IMR-90 (cell line): Measurements from ENCODE around the gene IGF1R. TPM values are rescaled to one million over a fixed set of nuclear protein-coding genes. Genes with fewer than 3 reads are reported as not detected.

Experiments
- ATAC-seq: fragments of 200-7000 bp; cut with Tn5 transposase; 2 replicates; pipeline ENCODE4 v1.9.1; 2020; ENCODE audit warnings: low read depth, mild to moderate bottlenecking, moderate library complexity
- BruUV-seq: library from RNA; stranded (reverse); fragments of 400-500 nt; replicated peaks from 2 replicates; lab custom pipeline; 2021; lab: Mats Ljungman, UMichigan
- CTCF ChIA-PET: fragments of 300-600 bp; formaldehyde crosslinking; extraction: SDS; loops from one replicate; lab custom pipeline; 2021; ENCODE audit warnings: antibody characterized with exemption; lab: Yijun Ruan, JAX
- POLR2A ChIA-PET: fragments of 300-600 bp; sonication (Branson Sonifier 250); formaldehyde crosslinking; loops from one replicate; lab custom pipeline; 2022; ENCODE audit warnings: antibody characterized with exemption; ENCODE audit not compliant: unreplicated experiment; lab: Charles Lee
- DNase-seq: peaks from one replicate; pipeline ENCODE4 v3.0.0; 2013
- H2AFZ ChIP-seq: replicated peaks from 2 replicates; pipeline ENCODE3; 2013; ENCODE audit warnings: low read length, mild to moderate bottlenecking; ENCODE audit not compliant: poor library complexity
- H2AK5ac ChIP-seq: 2 replicates; pipeline ENCODE4 v1.6.1; 2013; ENCODE audit warnings: low read depth, low read length, inconsistent platforms
- H2AK9ac ChIP-seq: replicated peaks from 2 replicates; pipeline ENCODE3; 2013; ENCODE audit warnings: mild to moderate bottlenecking, low read depth, low read length, moderate library complexity; ENCODE audit not compliant: poor library complexity
- H2BK120ac ChIP-seq: 2 replicates; pipeline ENCODE4 v1.6.1; 2013; ENCODE audit warnings: low read depth, low read length, inconsistent platforms
- H2BK15ac ChIP-seq: 3 replicates; pipeline ENCODE4 v1.6.1; 2013; ENCODE audit warnings: low read depth, low read length, inconsistent platforms
- H2BK20ac ChIP-seq: 2 replicates; pipeline ENCODE4 v1.6.1; 2013; ENCODE audit warnings: low read depth, mild to moderate bottlenecking, inconsistent platforms, low read length, moderate library complexity
- H2BK5ac ChIP-seq: 2 replicates; pipeline ENCODE4 v1.6.1; 2013; ENCODE audit warnings: mild to moderate bottlenecking, low read depth, low read length, inconsistent platforms; ENCODE audit not compliant: poor library complexity, severe bottlenecking
- H3K14ac ChIP-seq: replicated peaks from 2 replicates; pipeline ENCODE4 v1.6.1; 2013; ENCODE audit warnings: low read depth, low read length, inconsistent platforms
- H3K18ac ChIP-seq: 2 replicates; pipeline ENCODE4 v1.6.1; 2013; ENCODE audit warnings: low read depth, low read length, control low read depth
- H3K23ac ChIP-seq: 2 replicates; pipeline ENCODE4 v1.6.1; 2013; ENCODE audit warnings: low read depth, low read length, inconsistent platforms
- H3K27ac ChIP-seq: 2 replicates; pipeline ENCODE4 v1.5.1; 2013; ENCODE audit warnings: mild to moderate bottlenecking, control low read depth, low read length; ENCODE audit not compliant: insufficient read depth
- H3K27me3 ChIP-seq: 2 replicates; pipeline ENCODE4 v1.6.1; 2013; ENCODE audit warnings: low read length; ENCODE audit not compliant: control insufficient read depth, insufficient read depth
- H3K36me3 ChIP-seq: 2 replicates; pipeline ENCODE4 v1.6.1; 2013; ENCODE audit warnings: low read length, mixed read lengths; ENCODE audit not compliant: control insufficient read depth, insufficient read depth
- H3K4ac ChIP-seq: 2 replicates; pipeline ENCODE4 v1.6.1; 2013; ENCODE audit warnings: low read depth, low read length, inconsistent platforms
- H3K4me1 ChIP-seq: 2 replicates; pipeline ENCODE4 v1.6.1; 2013; ENCODE audit warnings: low read length, mixed read lengths; ENCODE audit not compliant: control insufficient read depth, insufficient read depth
- H3K4me2 ChIP-seq: 2 replicates; pipeline ENCODE4 v1.6.1; 2013; ENCODE audit warnings: low read depth, mild to moderate bottlenecking, control low read depth, low read length, moderate library complexity
- H3K4me3 ChIP-seq: 2 replicates; pipeline ENCODE4 v1.5.1; 2013; ENCODE audit warnings: low read depth, mild to moderate bottlenecking, control low read depth, low read length, moderate library complexity; ENCODE audit not compliant: insufficient read depth
- H3K56ac ChIP-seq: 2 replicates; pipeline ENCODE4 v1.6.1; 2013; ENCODE audit warnings: low read length, inconsistent platforms; ENCODE audit not compliant: insufficient read depth; ENCODE audit errors: extremely low read depth
- H3K79me1 ChIP-seq, 2 experiments: 2 replicates each; pipeline ENCODE4 v1.6.1; 2013; ENCODE audit warnings: low read length in 2 of 2, inconsistent platforms in 1 of 2, low read depth in 1 of 2
- H3K9ac ChIP-seq: 2 replicates; pipeline ENCODE4 v1.6.1; 2013; ENCODE audit warnings: low read depth, low read length, control low read depth
- H3K9me1 ChIP-seq: 2 replicates; pipeline ENCODE4 v1.6.1; 2013; ENCODE audit warnings: low read length, inconsistent platforms; ENCODE audit not compliant: insufficient read depth
- H3K9me3 ChIP-seq: 2 replicates; pipeline ENCODE4 v1.6.1; 2013; ENCODE audit warnings: low read length; ENCODE audit not compliant: control insufficient read depth, insufficient read depth
- H4K20me1 ChIP-seq: 2 replicates; pipeline ENCODE4 v1.6.1; 2013; ENCODE audit warnings: low read length, inconsistent platforms; ENCODE audit not compliant: insufficient read depth
- H4K5ac ChIP-seq: 2 replicates; pipeline ENCODE4 v1.6.1; 2013; ENCODE audit warnings: mild to moderate bottlenecking, low read depth, low read length, control low read depth
- H4K8ac ChIP-seq, 2 experiments: 2 replicates each; pipeline ENCODE4 v1.6.1; 2013; ENCODE audit warnings: low read depth in 2 of 2, low read length in 2 of 2, control low read depth in 1 of 2, inconsistent platforms in 1 of 2
- H4K91ac ChIP-seq: 2 replicates; pipeline ENCODE4 v1.6.1; 2013; ENCODE audit warnings: low read depth, low read length, inconsistent platforms; ENCODE audit not compliant: insufficient read depth
- CEBPB ChIP-seq: IDR thresholded peaks from 2 replicates; pipeline ENCODE4 v1.6.1; 2012; ENCODE audit warnings: low read depth, low read length, improper control_type of control experiment
- FOS ChIP-seq: fragments of 150-350 bp; IDR thresholded peaks from 2 replicates; pipeline ENCODE4 v1.6.1; 2016; ENCODE audit warnings: low read depth, low read length
- USF2 ChIP-seq: fragments of 150-350 bp; IDR thresholded peaks from 2 replicates; pipeline ENCODE4 v1.6.1; 2017; ENCODE audit warnings: mild to moderate bottlenecking, antibody characterized with exemption, low read length, low read depth
- WGBS, 2 experiments: methylation state at CpG; one replicate each; pipeline versions ENCODE4 v1.1.5 to v1.1.7; 2013; ENCODE audit warnings: missing lambda C conversion rate in 2 of 2; ENCODE audit not compliant: insufficient read length in 1 of 2; ENCODE audit errors: extremely low coverage in 2 of 2; 5-methylcytosine and 5-hydroxymethylcytosine counted together
- dilution Hi-C: fragments of 300-500 bp; cut with HindIII; formaldehyde crosslinking; loops from one replicate; pipeline ENCODE4 v1.14.3; 2018; ENCODE audit warnings: low sequenced_read_pairs; ENCODE audit not compliant: unreplicated experiment
- in situ Hi-C: fragments of 300-500 bp; cut with MboI; formaldehyde crosslinking; loops from 3 replicates; pipeline ENCODE4 v1.14.3; 2019; ENCODE audit warnings: low sequenced_read_pairs, inconsistent platforms, mixed read lengths
- intact Hi-C: fragments of 100-400 bp; cut with micrococcal nuclease; formaldehyde crosslinking; loops from 2 replicates; pipeline ENCODE4 v1.10.0; 2022
- polyA plus RNA-seq, 3 experiments: library from polyadenylated mRNA; depleted of rRNA; stranded (reverse); fragments of >200 nt; gene quantifications; 2 replicates each; pipeline ENCODE4 v1.2.3, GENCODE V29; 2012; ENCODE audit warnings: low replicate concordance in 1 of 3
- total RNA-seq: library from RNA; depleted of rRNA; stranded (reverse); fragments of >200 nt; gene quantifications from 2 replicates; pipeline ENCODE4 v1.2.3, GENCODE V29; 2012

The IGF1R gene
- total and polyA plus RNA-seq, 2 of the 4 experiments (the other 2 are of a cell fraction), result 24.0 to 24.9 TPM

GRCh38 chr15:98799461-98800390 lies 151.4 kb downstream of the IGF1R start:
- Histone ChIP-seq H3K9me3 (no peaks in the 10 kb centered on the region), H2BK120ac (no peak overlapping the region; the same call in 1 of the 2 replicates), H3K4me1 (peaks cover 26% of the 10 kb centered on the region), H3K56ac (no peak overlapping the region), H3K4me2 (peak overlapping the region; percentile 72), H3K9ac (no peak overlapping the region), H3K36me3 (no peaks in the 10 kb centered on the region), H4K5ac (no peak overlapping the region), H3K27me3 (no peaks in the 10 kb centered on the region), H3K4me3 (no peak overlapping the region), H4K91ac (no peak overlapping the region), H4K20me1 (peaks cover 96% of the 10 kb centered on the region), H3K9me1 (peaks cover 49% of the 10 kb centered on the region), H3K27ac (peak overlapping the region; percentile 10; the same call in 1 of the 2 replicates), H2AK5ac (no peak overlapping the region), H2BK5ac (no peak overlapping the region), H3K4ac (no peak overlapping the region), H3K18ac (no peak overlapping the region), H3K14ac (no peak overlapping the region), H2BK20ac (no peak overlapping the region), H4K8ac (no peak overlapping the region), H3K79me1 (peaks cover 68 to 94% of the 10 kb centered on the region in 2 experiments), H2BK15ac (no peak overlapping the region), H3K23ac (no peak overlapping the region), H2AFZ (peak overlapping the region; percentile 38), H2AK9ac (no peak overlapping the region)
- ATAC-seq (peak; percentile 13; the same call in 1 of the 2 replicates), DNase-seq (peak; percentile 8)
- CTCF ChIA-PET, result no interaction called here
- dilution Hi-C loops, result no loop called here
- intact Hi-C loops, result no loop called here
- no TSS peak for BruUV-seq
- TF ChIP-seq USF2, result no peak
- peak; percentile 92 for TF ChIP-seq CEBPB
- TF ChIP-seq FOS, result no peak
- POLR2A ChIA-PET, result no interaction called here
- in situ Hi-C loops, result loop anchor here (25.0 kb wide), 1 partner anchor 113 kb away; no protein-coding TSS in a partner anchor
- 40% methylated on average over 1 of the region's 11 CpGs; no CpG with 5 or more reads in 1 of the 2 experiments for WGBS, 2 experiments
